Glomerular endothelial cell (primary cell): Measurements from ENCODE around the gene RASGRP3. TPM values are rescaled to one million over a fixed set of nuclear protein-coding genes. Genes with fewer than 3 reads are reported as not detected.
A peak's percentile ranks its signal among the peaks of the same experiment; 100 is the strongest.
"Not testable (repeated sequence)": the region's sequence is repeated elsewhere in the genome, so short reads cannot be mapped to it uniquely, and the experiment has no call there.

Source experiments
- DNase-seq: peaks from one replicate; pipeline ENCODE4 v3.0.0-alpha.2; 2011; ENCODE audit warnings: low read depth, low spot score; ENCODE audit errors: extremely low read depth
- total RNA-seq: library from RNA; depleted of rRNA; stranded (reverse); fragments of >200 nt; gene quantifications from 2 replicates; pipeline ENCODE4 v1.2.3, GENCODE V29; 2015

The RASGRP3 gene
- 90.3 and 117 TPM in 2 replicates for total RNA-seq

- DNase-seq: peak; percentile 83
Measured at GRCh38 chr2:33476131-33476792, at the start of gene RASGRP3. Gene RASGRP3 (plus strand): TSS chr2:33476649. CDS start chr2:33515137, 38,488 bp downstream.

- no peak for DNase-seq
Measured at GRCh38 chr2:33426666-33427231, 49.7 kb upstream of the RASGRP3 start.

GRCh38 chr2:33430077-33430476 lies 46.4 kb upstream of the RASGRP3 start:
- no peak for DNase-seq

DNA sequence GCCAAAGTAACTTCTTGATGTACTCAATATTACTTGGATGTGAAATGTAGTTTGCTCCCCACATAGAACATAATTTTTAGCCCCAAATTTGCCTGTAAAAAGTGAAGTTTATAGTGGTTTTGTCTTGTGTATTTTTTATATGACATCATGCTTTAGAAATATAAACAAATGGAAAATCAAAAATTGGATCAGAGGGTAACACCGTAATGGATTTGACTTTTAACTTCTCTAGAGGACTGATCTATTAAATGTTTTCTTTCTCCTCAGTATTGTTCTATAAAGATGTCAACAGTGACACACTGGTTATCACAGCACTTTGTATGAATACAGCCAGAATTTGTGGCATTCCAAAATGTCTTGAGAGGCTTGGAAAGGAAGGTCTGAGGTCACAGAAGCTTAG lies 45.6 kb upstream of the RASGRP3 start:
- DNase-seq: no peak

- DNase-seq: no peak
Measured at GRCh38 chr2:33432871-33433270, 43.6 kb upstream of the RASGRP3 start.

- DNase-seq: no peak
Measured at GRCh38 chr2:33433279-33434235, 42.9 kb upstream of the RASGRP3 start.

GRCh38 chr2:33435518-33435917 lies 40.9 kb upstream of the RASGRP3 start:
- DNase-seq: no peak

DNA sequence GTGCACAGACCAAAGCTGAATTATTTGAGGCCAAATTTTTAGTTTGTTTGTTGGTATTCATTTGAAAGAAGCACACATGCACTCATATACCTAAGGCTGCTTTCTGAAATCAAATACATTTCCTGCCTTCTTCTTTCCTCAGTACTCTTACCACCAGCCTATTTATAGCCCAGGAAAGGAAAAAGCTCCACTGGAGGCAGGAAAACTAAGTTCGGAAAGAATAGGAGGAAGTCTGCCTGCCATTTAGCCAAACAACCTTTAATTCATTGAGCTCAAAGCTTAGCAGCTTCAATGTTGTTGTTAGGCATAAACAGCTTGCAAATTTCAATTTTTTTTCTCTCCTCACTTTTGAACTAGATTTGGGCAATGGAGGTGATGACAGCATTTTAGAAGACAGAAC lies 40.4 kb upstream of the RASGRP3 start:
- no peak for DNase-seq

- no peak for DNase-seq
Measured at GRCh38 chr2:33437297-33437696, 39.2 kb upstream of the RASGRP3 start.

DNA sequence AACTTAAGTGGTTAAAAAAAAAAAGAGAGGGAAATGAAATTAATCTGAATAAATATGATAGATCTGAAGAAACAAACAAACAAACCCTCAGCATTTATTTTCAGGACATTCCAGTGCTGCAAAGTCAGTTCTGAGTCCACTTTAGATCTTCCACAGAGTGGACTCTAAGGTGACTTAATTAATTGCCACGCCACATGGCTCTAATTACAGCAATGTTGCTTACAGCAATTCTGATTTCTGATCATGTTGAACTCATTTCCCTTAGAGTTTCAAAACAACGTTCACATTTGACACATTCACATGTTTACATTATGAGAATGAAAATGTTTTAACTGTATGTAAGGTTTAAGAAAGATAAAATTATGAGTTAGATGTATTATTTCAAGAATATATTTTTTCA lies 38.6 kb upstream of the RASGRP3 start:
- DNase-seq: no peak

GRCh38 chr2:33441235-33441810 lies 35.1 kb upstream of the RASGRP3 start:
- no peak for DNase-seq

DNA sequence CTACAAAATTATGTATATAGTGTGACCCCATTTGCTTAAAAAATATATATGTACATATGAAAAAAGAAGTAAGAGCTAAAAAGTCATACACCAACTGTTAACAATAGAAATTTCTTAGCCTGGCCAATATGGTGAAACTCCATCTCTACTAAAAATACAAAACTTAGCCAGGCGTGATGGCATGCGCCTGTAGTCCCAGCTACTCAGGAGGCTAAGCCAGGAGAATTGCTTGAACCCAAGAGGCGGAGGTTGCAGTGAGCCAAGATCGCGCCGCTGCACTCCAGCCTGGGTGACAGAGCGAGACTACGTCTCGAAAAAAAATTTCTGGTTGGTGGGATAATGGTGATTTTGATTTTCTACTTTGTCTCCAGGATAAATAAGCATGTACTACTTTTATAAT lies 34.4 kb upstream of the RASGRP3 start:
- DNase-seq: not testable (repeated sequence)

DNA sequence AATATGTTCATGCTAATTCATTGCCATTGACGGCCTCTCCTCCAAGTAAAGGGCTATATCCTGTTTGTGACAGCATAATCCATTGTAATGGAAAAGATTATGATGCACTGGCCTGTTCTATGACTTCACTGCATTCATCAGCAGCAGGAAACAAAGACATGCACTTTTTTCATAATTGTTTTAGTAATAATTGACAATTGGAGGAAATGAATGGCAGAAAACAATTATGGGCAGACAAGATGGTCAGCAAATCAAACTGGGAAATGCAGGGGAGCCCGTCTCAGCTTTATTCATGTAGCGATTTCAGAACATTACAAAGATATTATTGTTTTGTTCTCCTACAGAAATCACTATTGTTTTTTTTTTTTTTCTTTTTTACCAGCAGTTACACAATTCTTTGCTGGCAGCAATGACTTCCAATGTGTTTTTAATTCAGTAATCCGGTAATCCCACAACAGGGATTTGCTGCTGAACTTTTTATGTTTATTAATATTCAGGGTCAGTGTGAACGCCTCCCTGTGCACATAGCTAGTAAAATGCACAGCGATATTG lies 33.8 kb upstream of the RASGRP3 start:
- no peak for DNase-seq

DNA sequence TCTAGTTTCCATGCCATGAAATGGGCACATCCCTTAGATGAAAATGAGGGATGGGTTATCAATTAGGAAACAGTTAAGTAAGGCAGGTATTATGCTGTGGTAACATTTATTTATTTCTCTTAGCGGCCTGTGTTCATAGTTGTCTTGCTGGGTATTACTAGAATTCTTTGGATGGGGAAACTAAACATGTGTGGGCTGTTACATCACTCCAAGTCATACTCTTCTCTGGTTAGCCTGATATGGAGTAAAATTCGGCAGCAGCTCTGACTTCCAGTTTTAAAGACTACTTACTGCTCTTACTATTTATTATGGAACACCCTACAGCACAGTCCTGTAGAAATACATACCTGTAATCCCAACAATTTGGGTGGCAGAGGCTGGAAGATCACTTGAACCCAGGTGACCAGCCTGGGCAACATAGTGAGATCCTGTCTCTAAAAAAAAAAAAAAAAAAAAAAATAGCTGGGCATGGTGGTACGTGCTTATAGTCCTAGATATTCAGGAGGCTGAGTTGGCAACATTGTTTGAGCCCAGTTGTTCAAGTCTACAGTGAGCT lies 33.1 kb upstream of the RASGRP3 start:
- no peak for DNase-seq

DNA sequence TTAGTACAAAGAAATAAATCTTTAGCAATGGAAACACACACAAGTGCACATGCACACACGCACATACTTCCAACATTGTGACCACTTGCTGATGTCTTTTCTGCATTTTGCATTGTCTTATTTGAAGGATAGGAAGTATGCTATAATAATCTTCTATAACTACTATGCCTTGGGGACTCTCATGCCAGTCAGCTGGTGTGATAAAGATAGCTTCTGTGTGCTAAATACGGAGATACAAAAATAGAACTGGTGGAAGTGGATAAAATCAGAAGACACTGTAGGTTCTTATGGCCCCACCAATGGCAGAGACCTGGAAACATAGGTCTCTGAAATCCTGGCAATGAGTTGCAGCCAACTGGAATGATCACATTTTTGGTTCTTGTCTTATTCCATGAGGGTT lies 31.5 kb upstream of the RASGRP3 start:
- DNase-seq: no peak

- DNase-seq: no peak
Measured at GRCh38 chr2:33448220-33448899, 28.1 kb upstream of the RASGRP3 start.

DNA sequence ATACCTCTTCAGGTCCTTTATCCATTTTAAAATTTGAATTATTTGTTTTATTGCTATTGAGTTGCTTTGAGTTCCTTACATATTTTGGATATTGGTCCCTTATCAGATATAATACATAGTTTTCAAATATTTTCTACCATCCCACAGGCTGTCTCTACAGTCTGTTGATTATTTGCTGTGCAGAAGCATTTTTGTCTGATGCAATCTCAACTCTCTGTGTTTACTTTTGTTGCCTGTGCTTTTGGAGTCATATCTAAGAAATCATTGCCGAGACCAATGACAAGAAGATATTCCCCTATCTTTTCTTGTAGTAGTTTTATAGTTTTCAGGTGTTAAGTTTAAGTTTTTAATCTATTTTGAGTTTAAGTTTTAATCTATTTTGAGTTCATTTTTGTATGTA lies 25.2 kb upstream of the RASGRP3 start:
- DNase-seq: no peak

DNA sequence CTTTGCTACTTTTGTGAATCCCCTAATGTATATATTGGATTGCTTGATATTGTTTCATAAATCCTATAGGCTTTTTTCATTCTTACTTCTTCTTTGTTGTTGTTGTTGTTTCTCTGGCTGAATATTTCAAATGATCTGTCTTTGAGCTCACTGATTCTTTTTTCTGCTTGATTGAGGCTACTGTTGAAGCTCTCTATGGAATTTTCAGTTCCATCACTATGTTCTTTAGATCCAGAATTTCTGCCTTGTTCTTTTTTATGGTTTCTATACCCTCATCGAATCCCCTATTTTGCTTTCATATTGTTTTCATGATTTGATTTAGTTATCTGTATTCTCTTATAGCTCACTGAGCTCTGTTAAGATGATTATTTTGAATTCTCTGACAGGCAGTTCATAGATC lies 24.6 kb upstream of the RASGRP3 start:
- DNase-seq: no peak

DNA sequence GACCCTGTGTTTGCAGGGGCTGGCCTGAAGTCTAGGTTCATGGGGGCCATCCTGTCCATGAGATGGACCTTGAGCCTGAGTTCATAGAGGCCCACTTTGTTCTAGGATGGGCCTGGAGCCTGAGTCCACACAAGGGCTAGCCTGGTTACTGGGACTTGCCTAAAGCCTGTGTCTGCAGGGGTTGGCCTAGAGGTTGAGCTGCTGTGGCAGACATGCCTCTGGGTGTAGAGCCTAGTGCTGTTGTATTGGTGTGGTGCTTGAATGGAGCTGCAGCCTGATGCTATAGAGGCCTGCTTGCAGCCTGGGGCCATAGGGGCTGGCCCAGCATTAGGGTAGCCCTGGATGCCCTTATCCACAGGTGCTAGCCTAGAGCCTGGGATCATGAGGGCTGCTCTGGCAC lies 23.9 kb upstream of the RASGRP3 start:
- no peak for DNase-seq

DNA sequence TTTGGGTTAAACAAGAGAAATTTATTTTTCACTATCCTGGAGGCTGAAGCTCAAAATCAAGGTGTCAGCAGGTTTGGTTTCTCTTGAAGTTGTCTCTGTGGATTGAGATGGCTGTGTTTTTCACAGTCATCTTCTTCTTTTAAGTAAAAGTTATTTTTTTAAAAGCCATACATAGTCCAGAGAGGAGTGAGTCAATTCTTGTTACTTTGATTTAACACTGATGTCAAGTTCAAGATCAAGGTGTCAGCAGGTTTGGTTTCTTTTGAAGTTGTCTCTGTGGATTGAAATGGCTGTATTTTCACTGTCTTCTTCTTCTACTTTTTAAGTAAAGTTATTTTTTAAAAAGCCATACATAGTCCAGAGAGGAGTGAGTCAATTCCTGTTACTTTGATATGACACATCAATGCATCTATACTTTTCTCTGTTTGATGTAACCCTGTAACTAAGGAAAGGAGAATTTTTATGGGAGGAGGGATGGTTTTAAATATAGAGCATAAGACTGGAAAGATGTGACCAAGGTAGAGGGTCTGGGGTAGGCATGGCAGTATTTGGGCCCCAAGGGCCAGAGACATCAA lies 22.5 kb upstream of the RASGRP3 start:
- no peak for DNase-seq
